Neural cell (in vitro differentiated cells): ENCODE results near the gene RYR1. TPM values are rescaled to one million over a fixed set of nuclear protein-coding genes. Genes with fewer than 3 reads are reported as not detected.
A peak's percentile ranks its signal among the peaks of the same experiment; 100 is the strongest.

Experiments
- H2AFZ ChIP-seq: fragments of 200-600, 300-800 bp; sonication (generic), shearing (Covaris generic); 2 replicates; pipeline ENCODE4 v1.6.0; 2014; ENCODE audit warnings: low read depth, mild to moderate bottlenecking, antibody characterized with exemption, low read length, moderate library complexity
- H3F3A ChIP-seq: fragments of 200-600 bp; shearing (Covaris generic); 2 replicates; pipeline ENCODE4 v1.6.1; 2016; ENCODE audit warnings: mild to moderate bottlenecking, moderate library complexity, mixed read lengths, antibody characterized with exemption, low read length; ENCODE audit not compliant: insufficient read depth, poor library complexity, severe bottlenecking
- H3K27ac ChIP-seq: fragments of 200-600, 300-800 bp; sonication (generic), shearing (Covaris generic); 2 replicates; pipeline ENCODE4 v1.5.1; 2014; ENCODE audit warnings: mild to moderate bottlenecking, low read length, moderate library complexity
- H3K27me3 ChIP-seq: fragments of 300-800, 200-600 bp; sonication (generic), shearing (Covaris generic); 2 replicates; pipeline ENCODE4 v1.6.0; 2014; ENCODE audit warnings: mild to moderate bottlenecking, low read depth, low read length, moderate library complexity; ENCODE audit not compliant: insufficient read depth
- H3K36me3 ChIP-seq: fragments of 300-800, 200-600 bp; sonication (generic), shearing (Covaris generic); 2 replicates; pipeline ENCODE4 v1.5.1; 2014; ENCODE audit warnings: mild to moderate bottlenecking, antibody characterized with exemption, low read length, moderate library complexity; ENCODE audit not compliant: insufficient read depth
- H3K4me2 ChIP-seq: fragments of 300-800, 200-600 bp; sonication (generic), shearing (Covaris generic); 2 replicates; pipeline ENCODE4 v1.6.0; 2014; ENCODE audit warnings: mild to moderate bottlenecking, low read length
- H3K4me3 ChIP-seq: fragments of 300-800, 200-600 bp; sonication (generic), shearing (Covaris generic); 2 replicates; pipeline ENCODE4 v1.5.1; 2014; ENCODE audit warnings: mild to moderate bottlenecking, low read length, moderate library complexity
- H3K79me2 ChIP-seq: fragments of 200-600 bp; shearing (Covaris generic); replicated peaks from 2 replicates; pipeline ENCODE4 v1.6.0; 2014; ENCODE audit warnings: mild to moderate bottlenecking, low read length, moderate library complexity; ENCODE audit not compliant: insufficient read depth
- H3K9ac ChIP-seq: fragments of 300-800, 200-600 bp; sonication (generic), shearing (Covaris generic); 2 replicates; pipeline ENCODE4 v1.6.1; 2016; ENCODE audit warnings: mild to moderate bottlenecking, low read length, mixed read lengths
- H3K9me2 ChIP-seq: fragments of 200-600 bp; shearing (Covaris generic); 2 replicates; pipeline ENCODE4 v1.6.1; 2016; ENCODE audit warnings: mild to moderate bottlenecking, low read length, mixed read lengths; ENCODE audit not compliant: insufficient read depth
- H3K9me3 ChIP-seq: fragments of 200-600, 300-800 bp; sonication (generic), shearing (Covaris generic); 2 replicates; pipeline ENCODE4 v1.6.1; 2016; ENCODE audit warnings: mild to moderate bottlenecking, mixed run types, low read length, moderate library complexity, mixed read lengths
- H4K20me1 ChIP-seq: fragments of 200-600 bp; shearing (Covaris generic); 2 replicates; pipeline ENCODE4 v1.6.1; 2016; ENCODE audit warnings: mild to moderate bottlenecking, mixed run types; ENCODE audit not compliant: insufficient read depth
- EP300 ChIP-seq: fragments of 450-650 bp; conservative IDR thresholded peaks from 2 replicates; pipeline ENCODE4 v1.6.1; 2014; ENCODE audit warnings: antibody characterized with exemption, mild to moderate bottlenecking, moderate library complexity; ENCODE audit not compliant: poor library complexity, severe bottlenecking
- EZH2 ChIP-seq: fragments of 200-600, 300-800 bp; shearing (Covaris generic), sonication (generic); IDR thresholded peaks from 2 replicates; pipeline ENCODE4 v1.6.1; 2014; ENCODE audit warnings: antibody characterized with exemption, low read length, borderline replicate concordance, mild to moderate bottlenecking; ENCODE audit not compliant: insufficient read depth, poor library complexity, severe bottlenecking
- MXI1 ChIP-seq: fragments of 450-650 bp; conservative IDR thresholded peaks from 2 replicates; pipeline ENCODE4 v1.6.1; 2014; ENCODE audit warnings: antibody characterized with exemption, mild to moderate bottlenecking; ENCODE audit not compliant: poor library complexity, severe bottlenecking
- POLR2AphosphoS5 ChIP-seq: IDR thresholded peaks from 2 replicates; pipeline ENCODE4 v1.6.1; 2012
- RAD21 ChIP-seq: fragments of 450-650 bp; conservative IDR thresholded peaks from 2 replicates; pipeline ENCODE4 v1.6.1; 2014; ENCODE audit warnings: antibody characterized with exemption, mild to moderate bottlenecking, moderate library complexity
- SMC3 ChIP-seq: fragments of 450-650 bp; conservative IDR thresholded peaks from 2 replicates; pipeline ENCODE4 v1.6.1; 2014; ENCODE audit warnings: antibody characterized with exemption, mild to moderate bottlenecking, moderate library complexity; ENCODE audit not compliant: poor library complexity
- TAF1 ChIP-seq: IDR thresholded peaks from 2 replicates; pipeline ENCODE4 v1.6.1; 2012; ENCODE audit warnings: low read depth
- polyA plus RNA-seq: library from polyadenylated mRNA; depleted of rRNA; stranded (reverse); fragments of >200 nt; gene quantifications from 2 replicates; pipeline ENCODE4 v1.2.3, GENCODE V29; 2014
- TF ChIP-seq, protein P1 (sequence below): IDR thresholded peaks from 2 replicates; pipeline ENCODE4 v1.6.1; 2012; ENCODE audit warnings: borderline replicate concordance
- TF ChIP-seq, protein P2 (sequence below): fragments of 450-650 bp; IDR thresholded peaks from 2 replicates; pipeline ENCODE4 v1.5.1; 2014; ENCODE audit warnings: antibody characterized with exemption, mild to moderate bottlenecking, moderate library complexity; ENCODE audit not compliant: poor library complexity, severe bottlenecking

The RYR1 gene
- polyA plus RNA-seq, 1 donor from 2014 or later = 0.69 TPM

DNA sequence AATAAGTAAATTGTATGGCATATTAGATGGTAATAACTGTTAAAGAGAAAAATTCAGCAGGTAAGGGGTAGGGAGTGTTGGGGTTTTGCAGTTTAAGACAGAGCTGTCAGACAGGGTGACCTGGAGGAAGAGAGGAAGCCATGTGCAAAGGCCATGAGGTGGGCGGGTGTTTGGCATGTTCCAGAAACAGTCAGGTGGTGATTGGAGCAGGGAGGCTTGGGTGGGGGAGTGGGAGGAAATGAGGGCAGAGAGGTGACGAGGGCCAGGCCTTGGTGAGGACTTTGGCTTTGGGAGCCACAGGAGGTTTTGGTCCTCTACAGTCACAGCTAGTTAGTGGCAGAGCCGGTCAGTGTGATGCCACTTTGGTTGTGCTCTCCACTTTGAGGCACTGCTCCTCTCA is 20.1 kb downstream of the RYR1 start:
- no peak for TF ChIP-seq TAF1
- TF ChIP-seq SMC3 = no peak
- no peak for TF ChIP-seq POLR2AphosphoS5
- no peak for TF ChIP-seq MXI1
- TF ChIP-seq EZH2 = no peak
- TF ChIP-seq, protein P1, sequence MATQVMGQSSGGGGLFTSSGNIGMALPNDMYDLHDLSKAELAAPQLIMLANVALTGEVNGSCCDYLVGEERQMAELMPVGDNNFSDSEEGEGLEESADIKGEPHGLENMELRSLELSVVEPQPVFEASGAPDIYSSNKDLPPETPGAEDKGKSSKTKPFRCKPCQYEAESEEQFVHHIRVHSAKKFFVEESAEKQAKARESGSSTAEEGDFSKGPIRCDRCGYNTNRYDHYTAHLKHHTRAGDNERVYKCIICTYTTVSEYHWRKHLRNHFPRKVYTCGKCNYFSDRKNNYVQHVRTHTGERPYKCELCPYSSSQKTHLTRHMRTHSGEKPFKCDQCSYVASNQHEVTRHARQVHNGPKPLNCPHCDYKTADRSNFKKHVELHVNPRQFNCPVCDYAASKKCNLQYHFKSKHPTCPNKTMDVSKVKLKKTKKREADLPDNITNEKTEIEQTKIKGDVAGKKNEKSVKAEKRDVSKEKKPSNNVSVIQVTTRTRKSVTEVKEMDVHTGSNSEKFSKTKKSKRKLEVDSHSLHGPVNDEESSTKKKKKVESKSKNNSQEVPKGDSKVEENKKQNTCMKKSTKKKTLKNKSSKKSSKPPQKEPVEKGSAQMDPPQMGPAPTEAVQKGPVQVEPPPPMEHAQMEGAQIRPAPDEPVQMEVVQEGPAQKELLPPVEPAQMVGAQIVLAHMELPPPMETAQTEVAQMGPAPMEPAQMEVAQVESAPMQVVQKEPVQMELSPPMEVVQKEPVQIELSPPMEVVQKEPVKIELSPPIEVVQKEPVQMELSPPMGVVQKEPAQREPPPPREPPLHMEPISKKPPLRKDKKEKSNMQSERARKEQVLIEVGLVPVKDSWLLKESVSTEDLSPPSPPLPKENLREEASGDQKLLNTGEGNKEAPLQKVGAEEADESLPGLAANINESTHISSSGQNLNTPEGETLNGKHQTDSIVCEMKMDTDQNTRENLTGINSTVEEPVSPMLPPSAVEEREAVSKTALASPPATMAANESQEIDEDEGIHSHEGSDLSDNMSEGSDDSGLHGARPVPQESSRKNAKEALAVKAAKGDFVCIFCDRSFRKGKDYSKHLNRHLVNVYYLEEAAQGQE = no peak
- TF ChIP-seq, protein P2, sequence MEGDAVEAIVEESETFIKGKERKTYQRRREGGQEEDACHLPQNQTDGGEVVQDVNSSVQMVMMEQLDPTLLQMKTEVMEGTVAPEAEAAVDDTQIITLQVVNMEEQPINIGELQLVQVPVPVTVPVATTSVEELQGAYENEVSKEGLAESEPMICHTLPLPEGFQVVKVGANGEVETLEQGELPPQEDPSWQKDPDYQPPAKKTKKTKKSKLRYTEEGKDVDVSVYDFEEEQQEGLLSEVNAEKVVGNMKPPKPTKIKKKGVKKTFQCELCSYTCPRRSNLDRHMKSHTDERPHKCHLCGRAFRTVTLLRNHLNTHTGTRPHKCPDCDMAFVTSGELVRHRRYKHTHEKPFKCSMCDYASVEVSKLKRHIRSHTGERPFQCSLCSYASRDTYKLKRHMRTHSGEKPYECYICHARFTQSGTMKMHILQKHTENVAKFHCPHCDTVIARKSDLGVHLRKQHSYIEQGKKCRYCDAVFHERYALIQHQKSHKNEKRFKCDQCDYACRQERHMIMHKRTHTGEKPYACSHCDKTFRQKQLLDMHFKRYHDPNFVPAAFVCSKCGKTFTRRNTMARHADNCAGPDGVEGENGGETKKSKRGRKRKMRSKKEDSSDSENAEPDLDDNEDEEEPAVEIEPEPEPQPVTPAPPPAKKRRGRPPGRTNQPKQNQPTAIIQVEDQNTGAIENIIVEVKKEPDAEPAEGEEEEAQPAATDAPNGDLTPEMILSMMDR = no peak
- no peak for TF ChIP-seq RAD21
- TF ChIP-seq EP300 = no peak
- Histone ChIP-seq H2AFZ (no peak overlapping the region), H3K4me3 (no peak overlapping the region), H3K9ac (no peak overlapping the region), H3K4me2 (no peak overlapping the region), H3K36me3 (no peaks in the 10 kb centered on the region), H3K9me3 (no peaks in the 10 kb centered on the region), H3K79me2 (no peaks in the 10 kb centered on the region), H3K27ac (no peak overlapping the region), H3K9me2 (no peaks in the 10 kb centered on the region), H3K27me3 (no peaks in the 10 kb centered on the region), H3F3A (no peaks in the 10 kb centered on the region), H4K20me1 (no peaks in the 10 kb centered on the region)

DNA sequence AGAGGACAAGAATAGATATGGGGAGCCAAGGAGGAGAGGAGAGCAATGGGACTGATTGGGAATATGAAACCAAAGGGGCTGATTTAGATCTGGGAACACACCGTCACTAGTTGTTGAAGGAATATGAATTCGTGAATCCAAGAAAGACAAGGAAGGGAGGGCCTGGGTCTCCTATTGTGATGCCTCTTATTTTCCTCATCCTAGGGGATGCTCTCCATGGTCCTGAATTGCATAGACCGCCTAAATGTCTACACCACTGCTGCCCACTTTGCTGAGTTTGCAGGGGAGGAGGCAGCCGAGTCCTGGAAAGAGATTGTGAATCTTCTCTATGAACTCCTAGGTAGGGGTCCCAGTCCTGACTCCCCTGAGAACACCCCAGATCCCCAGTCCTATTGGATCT is 21.5 kb downstream of the RYR1 start:
- no peaks in the 10 kb centered on the region for H3K79me2 ChIP-seq
- no peak overlapping the region for H3K4me2 ChIP-seq
- H3F3A ChIP-seq = no peaks in the 10 kb centered on the region
- H3K9ac ChIP-seq = no peak overlapping the region
- no peaks in the 10 kb centered on the region for H3K9me3 ChIP-seq
- H2AFZ ChIP-seq = no peak overlapping the region
- no peaks in the 10 kb centered on the region for H3K36me3 ChIP-seq
- no peaks in the 10 kb centered on the region for H3K27me3 ChIP-seq
- H3K27ac ChIP-seq = no peak overlapping the region
- no peaks in the 10 kb centered on the region for H4K20me1 ChIP-seq
- no peaks in the 10 kb centered on the region for H3K9me2 ChIP-seq
- TF ChIP-seq, protein P1 = peak; percentile 17
- TF ChIP-seq SMC3 = no peak
- H3K4me3 ChIP-seq = no peak overlapping the region
